NCI-H524 (cell line): ENCODE measurements around the gene POFUT2.

ENCODE experiments used
- DNase-seq, 2 experiments: peaks; one replicate each; lab custom pipeline; 2025; lab: John Stamatoyannopoulos, UW

POFUT2 gene

DNA sequence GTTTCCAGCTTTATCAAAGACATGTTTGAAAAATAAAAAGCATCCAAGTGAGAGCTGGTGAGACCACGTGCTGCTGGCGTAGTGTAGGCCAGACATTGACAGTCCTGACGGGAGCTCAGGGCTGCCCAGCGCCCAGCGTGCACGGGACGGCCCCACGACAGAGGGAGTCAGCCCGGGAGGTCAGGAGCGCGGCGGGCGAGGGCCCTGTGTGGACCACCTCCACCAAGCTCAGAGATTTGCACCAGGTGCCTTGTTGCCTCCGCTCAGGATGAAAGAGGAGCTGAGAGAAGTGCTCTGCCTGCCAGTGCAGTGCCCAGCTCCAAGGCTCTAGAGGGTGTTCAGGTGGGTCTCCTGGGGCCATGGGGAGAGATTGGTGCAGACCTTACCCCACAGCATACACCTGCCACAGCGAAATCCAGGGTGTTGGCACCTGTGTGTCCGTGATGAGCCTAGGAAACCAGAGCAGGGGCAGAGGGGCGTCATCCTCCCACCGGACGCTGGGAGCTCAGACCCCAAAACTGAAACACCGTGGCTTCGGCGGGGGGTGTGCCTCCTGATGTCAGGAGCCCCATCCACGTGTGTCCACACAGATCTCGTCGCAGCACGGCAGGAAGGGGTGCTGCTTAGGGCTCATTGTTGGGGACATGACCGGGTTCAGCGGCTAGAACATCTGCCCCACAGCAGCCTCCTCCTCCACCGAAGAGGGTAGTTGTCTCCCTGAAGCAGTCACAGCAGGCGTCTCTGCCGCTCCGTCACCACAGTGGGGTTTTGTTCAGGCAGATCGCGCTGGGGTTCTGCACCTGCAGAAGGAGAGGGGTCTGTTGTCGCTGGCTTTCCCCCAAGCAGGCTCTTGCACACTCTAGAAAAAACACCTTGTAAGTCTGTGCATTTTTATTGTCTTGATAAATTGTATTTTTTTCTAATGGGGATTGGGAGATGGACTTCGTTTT is 64.2 kb downstream of the POFUT2 start:
- no peak for DNase-seq

DNA sequence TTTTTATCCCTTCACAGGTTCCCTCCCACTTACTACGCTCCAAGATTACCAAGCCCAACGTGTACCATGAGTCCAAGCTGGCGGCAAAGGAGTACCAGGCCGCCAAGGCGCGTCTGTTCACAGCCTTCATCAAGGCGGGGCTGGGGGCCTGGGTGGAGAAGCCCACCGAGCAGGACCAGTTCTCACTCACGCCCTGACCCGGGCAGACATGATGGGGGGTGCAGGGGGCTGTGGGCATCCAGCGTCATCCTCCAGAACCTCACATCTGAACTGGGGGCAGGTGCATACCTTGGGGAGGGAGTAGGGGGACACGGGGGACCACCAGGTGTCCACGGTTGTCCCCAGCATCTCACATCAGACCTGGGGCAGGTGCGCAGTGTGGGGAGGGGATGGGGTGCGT is 65.7 kb downstream of the POFUT2 start:
- no peak for DNase-seq

DNA sequence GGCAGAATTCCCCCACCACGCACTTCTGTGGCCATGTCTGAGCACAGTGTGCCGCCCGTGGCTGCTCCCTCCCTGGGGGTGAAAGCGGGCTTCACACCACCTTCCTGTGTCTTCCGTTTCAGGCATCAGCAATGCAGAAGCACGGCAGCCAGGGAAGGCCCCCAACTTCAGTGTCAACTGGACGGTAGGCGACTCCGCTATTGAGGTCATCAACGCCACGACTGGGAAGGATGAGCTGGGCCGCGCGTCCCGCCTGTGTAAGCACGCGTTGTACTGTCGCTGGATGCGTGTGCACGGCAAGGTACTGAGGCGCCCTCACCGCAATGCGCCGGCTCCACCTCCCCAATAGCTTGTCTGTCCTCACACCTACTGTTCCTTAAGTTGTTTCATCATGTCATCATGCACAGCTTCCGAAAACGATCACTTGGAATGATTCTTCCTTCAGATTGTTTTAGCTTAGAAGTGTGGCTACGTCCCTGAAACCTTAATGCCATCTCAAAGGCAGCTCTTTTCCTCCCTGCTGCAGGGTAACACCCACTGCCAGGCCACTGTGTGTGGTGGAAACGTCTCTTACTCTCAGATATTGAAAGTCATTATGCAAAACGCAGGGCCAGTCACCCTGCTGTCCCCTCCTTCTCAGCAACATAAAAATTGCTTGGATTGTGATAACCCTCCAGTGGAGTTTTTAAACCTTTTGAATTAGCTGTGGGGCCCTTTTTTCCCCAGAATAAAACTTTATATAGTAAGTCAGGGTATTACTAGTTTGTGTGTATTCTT is 66.8 kb downstream of the POFUT2 start:
- DNase-seq = no peak

DNA sequence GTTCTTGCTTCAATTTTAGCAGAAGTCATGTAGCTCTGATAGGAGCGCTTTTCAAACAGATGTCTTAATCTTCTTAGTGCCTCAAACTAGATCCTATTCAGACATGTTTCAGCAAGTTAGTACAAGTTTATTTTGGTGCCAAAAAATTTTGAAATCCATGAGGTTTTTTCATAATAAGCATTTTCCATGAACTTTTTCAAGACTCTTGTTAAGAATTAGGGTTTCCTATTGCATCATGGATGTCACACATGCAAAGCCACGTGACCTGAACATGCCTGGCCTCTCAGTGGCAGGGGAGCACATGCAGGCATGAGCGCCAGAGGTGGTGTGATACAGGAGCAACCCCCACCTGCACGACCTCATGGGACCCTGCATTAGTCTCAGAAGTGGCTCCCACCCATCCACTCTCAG is 67.6 kb downstream of the POFUT2 start:
- no peak for DNase-seq

DNA sequence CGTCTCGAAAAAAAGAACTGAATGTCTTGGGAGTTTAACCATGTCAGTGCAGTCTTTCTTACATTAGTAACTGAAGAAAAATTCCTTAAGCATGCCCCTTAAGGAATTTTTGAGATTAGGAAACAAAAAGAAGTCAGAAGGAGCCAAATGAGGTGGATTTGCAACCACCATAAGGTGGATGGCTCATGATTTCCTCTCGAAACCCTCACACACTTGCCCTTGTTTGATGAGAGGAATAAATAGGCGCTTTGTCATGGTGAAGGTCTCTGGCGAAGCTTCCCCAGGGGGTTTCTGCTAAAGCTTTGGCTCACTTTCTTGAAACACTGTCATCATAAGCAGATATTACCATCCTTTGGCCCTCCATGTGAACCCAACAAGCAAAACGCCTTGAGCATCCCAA is 68.2 kb downstream of the POFUT2 start:
- no peak for DNase-seq

DNA sequence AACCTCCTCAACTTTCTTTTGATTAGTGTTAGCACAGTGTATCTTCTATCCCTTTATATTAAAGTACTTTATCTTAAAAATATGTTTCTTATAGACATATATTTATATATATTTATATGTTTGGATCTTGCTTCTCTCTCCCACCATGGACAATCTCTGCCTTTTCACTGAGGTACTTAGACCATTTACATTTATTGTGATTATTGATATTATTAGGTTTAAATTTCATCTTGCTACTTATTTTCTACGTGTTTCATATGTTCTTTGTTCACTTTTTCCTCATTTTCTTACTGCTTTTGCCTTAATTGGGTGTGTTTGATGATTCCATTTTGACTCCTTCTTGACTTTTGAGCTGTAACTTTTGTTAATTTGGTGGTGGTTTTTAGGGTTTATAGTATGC is 70.7 kb downstream of the POFUT2 start:
- DNase-seq = no peak

DNA sequence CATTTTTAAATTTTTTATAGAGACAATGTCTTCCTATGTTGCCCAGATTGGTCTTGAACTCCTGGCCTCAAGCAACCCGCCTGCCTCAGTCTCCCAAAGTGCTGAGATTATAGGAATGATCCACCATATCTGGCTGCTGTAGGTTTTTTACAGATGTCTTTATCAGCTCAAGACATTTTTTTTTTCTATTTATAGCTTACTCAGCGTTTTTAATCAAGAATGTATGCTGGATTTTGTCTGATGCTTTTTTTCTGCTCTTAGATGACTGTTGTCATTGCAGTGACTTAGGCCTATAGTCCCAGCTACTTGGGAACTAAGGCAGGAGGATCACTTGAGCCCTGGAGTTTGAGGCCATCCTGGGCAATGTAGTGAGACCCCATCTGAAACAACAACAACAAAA is 72.5 kb downstream of the POFUT2 start:
- DNase-seq = no peak
